ENCODE results near the gene ADAM10.

- TF ChIP-seq, protein P1, sequence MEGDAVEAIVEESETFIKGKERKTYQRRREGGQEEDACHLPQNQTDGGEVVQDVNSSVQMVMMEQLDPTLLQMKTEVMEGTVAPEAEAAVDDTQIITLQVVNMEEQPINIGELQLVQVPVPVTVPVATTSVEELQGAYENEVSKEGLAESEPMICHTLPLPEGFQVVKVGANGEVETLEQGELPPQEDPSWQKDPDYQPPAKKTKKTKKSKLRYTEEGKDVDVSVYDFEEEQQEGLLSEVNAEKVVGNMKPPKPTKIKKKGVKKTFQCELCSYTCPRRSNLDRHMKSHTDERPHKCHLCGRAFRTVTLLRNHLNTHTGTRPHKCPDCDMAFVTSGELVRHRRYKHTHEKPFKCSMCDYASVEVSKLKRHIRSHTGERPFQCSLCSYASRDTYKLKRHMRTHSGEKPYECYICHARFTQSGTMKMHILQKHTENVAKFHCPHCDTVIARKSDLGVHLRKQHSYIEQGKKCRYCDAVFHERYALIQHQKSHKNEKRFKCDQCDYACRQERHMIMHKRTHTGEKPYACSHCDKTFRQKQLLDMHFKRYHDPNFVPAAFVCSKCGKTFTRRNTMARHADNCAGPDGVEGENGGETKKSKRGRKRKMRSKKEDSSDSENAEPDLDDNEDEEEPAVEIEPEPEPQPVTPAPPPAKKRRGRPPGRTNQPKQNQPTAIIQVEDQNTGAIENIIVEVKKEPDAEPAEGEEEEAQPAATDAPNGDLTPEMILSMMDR (IDR thresholded peaks at IDR 0.05), result no peak
- TF ChIP-seq POLR2A (IDR thresholded peaks at IDR 0.05), result no peak
Measured at GRCh38 chr15:58764468-58764867, 15.0 kb upstream of the ADAM10 start.
